GM12892 (cell line): ENCODE results near the gene PDE7B.

Experiments
- POLR2AphosphoS5 ChIP-seq: IDR thresholded peaks from 2 replicates; pipeline ENCODE4 v1.6.1; 2011; ENCODE audit warnings: low read depth, low read length, control low read depth
- TAF1 ChIP-seq: IDR thresholded peaks from 2 replicates; pipeline ENCODE4 v1.6.1; 2011; ENCODE audit warnings: low read depth, mild to moderate bottlenecking, control low read depth, low read length, borderline replicate concordance

DNA sequence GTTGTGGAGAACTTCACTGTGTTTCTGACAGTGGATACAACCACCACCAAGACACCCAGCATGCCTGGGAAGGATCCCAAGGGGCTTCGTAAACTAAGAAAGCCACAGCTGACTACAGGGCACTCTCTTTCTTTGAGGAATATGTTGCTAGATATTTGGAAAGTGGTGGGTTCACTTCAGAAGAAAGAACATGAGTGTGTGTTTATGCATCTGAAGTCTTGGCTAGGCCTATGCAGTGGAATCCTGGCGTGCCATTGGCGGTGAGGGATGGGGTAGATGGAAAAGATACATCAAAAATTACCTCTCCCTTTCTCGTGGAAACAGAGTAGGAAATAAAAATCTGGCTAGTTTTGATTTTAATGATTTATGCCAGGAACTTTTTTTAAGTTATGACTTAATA is 187.7 kb downstream of the PDE7B start:
- no peak for TF ChIP-seq POLR2AphosphoS5
- TF ChIP-seq TAF1 = no peak
